A172 (cell line): ENCODE results near the gene SMARCD2. TPM values are rescaled to one million over a fixed set of nuclear protein-coding genes. Genes with fewer than 3 reads are reported as not detected.
"Not testable (repeated sequence)": the region's sequence is repeated elsewhere in the genome, so short reads cannot be mapped to it uniquely, and the experiment has no call there.

Experiments used
- DNase-seq: peaks from one replicate; pipeline ENCODE4 v3.0.0-alpha.2; 2015; ENCODE audit warnings: low spot score
- total RNA-seq: library from RNA; depleted of rRNA; stranded (reverse); fragments of >200 nt; shearing (Covaris generic); gene quantifications from 2 replicates; pipeline ENCODE4 v1.2.3, GENCODE V29; 2014; rRNA removed

The SMARCD2 gene
- total RNA-seq, 1 experiment from 2014 or later, result 114 TPM

GRCh38 chr17:63805591-63805990, 36.9 kb downstream of the SMARCD2 start:
- DNase-seq, result no peak

- DNase-seq, result no peak
Observed at GRCh38 chr17:63804328-63804727, 38.2 kb downstream of the SMARCD2 start.

- DNase-seq, result no peak
Observed at GRCh38 chr17:63800783-63801182, 41.7 kb downstream of the SMARCD2 start.

GRCh38 chr17:63798572-63799106, 43.8 kb downstream of the SMARCD2 start:
- DNase-seq, result no peak

- not testable (repeated sequence) for DNase-seq
Observed at GRCh38 chr17:63796375-63796774, 46.1 kb downstream of the SMARCD2 start.

- DNase-seq, result no peak
Observed at GRCh38 chr17:63792055-63792729, 50.3 kb downstream of the SMARCD2 start.

- no peak for DNase-seq
Observed at GRCh38 chr17:63790057-63790456, 52.4 kb downstream of the SMARCD2 start.

GRCh38 chr17:63786971-63787711, 55.3 kb downstream of the SMARCD2 start:
- DNase-seq, result no peak

- no peak for DNase-seq
Observed at GRCh38 chr17:63786117-63786516, 56.4 kb downstream of the SMARCD2 start.

- DNase-seq, result no peak
Observed at GRCh38 chr17:63785556-63785955, 56.9 kb downstream of the SMARCD2 start.

GRCh38 chr17:63783522-63783921, 59.0 kb downstream of the SMARCD2 start:
- no peak for DNase-seq

Other genes with a start within 250 kb of the SMARCD2 start
- gene TACO1, start 241.8 kb downstream of the SMARCD2 start, total RNA-seq, result 37.1 and 37.4 TPM in 2 replicates
- gene MAP3K3, start 220.3 kb downstream of the SMARCD2 start, total RNA-seq, result 31.5 and 39.5 TPM in 2 replicates
- gene LIMD2, start 142.6 kb downstream of the SMARCD2 start, total RNA-seq, result 43.2 and 75.7 TPM in 2 replicates
- gene STRADA, start 100.9 kb downstream of the SMARCD2 start, total RNA-seq, result 25.2 and 28.8 TPM in 2 replicates
- gene CCDC47, start 69.1 kb downstream of the SMARCD2 start, total RNA-seq, result 59.7 and 78.3 TPM in 2 replicates
- 64.8 and 65.6 TPM in 2 replicates for gene DDX42, start 68.5 kb downstream of the SMARCD2 start, total RNA-seq
- 51.2 and 69.5 TPM in 2 replicates for gene PSMC5, start 15.3 kb downstream of the SMARCD2 start, total RNA-seq
- gene FTSJ3, start 15.0 kb downstream of the SMARCD2 start, total RNA-seq, result 48.0 and 50.6 TPM in 2 replicates
- not detected in 2 replicates for gene CSH2, start 31.0 kb upstream of the SMARCD2 start, total RNA-seq
- gene GH2, start 39.3 kb upstream of the SMARCD2 start, total RNA-seq, result not detected in 2 replicates
- not detected in 2 replicates for gene CSH1, start 53.9 kb upstream of the SMARCD2 start, total RNA-seq
- gene CSHL1, start 68.6 kb upstream of the SMARCD2 start, total RNA-seq, result not detected in 2 replicates
- gene GH1, start 76.2 kb upstream of the SMARCD2 start, total RNA-seq, result not detected in 2 replicates
- gene CD79B, start 89.6 kb upstream of the SMARCD2 start, total RNA-seq, result 0.10 and 0.72 TPM in 2 replicates
- 0.02 TPM in 1 of 2 replicates, not detected in the other for gene SCN4A, start 130.2 kb upstream of the SMARCD2 start, total RNA-seq
- gene PRR29, start 155.7 kb upstream of the SMARCD2 start, total RNA-seq, result 0.31 and 0.76 TPM in 2 replicates
- 0.17 and 0.22 TPM in 2 replicates for gene ICAM2, start 177.9 kb upstream of the SMARCD2 start, total RNA-seq